NCI-H146 (cell line): Measurements from ENCODE around the gene TJP2.

Source experiments
- DNase-seq: peaks from one replicate; lab custom pipeline; 2025; lab: John Stamatoyannopoulos, UW

TJP2 gene

GRCh38 chr9:69173891-69174615 lies at the start of gene TJP2:
Gene TJP2, plus strand, starts transcription at chr9:69174277. Its CDS starts 96 bp downstream, at chr9:69174373.
- peak; percentile 32 for DNase-seq

DNA sequence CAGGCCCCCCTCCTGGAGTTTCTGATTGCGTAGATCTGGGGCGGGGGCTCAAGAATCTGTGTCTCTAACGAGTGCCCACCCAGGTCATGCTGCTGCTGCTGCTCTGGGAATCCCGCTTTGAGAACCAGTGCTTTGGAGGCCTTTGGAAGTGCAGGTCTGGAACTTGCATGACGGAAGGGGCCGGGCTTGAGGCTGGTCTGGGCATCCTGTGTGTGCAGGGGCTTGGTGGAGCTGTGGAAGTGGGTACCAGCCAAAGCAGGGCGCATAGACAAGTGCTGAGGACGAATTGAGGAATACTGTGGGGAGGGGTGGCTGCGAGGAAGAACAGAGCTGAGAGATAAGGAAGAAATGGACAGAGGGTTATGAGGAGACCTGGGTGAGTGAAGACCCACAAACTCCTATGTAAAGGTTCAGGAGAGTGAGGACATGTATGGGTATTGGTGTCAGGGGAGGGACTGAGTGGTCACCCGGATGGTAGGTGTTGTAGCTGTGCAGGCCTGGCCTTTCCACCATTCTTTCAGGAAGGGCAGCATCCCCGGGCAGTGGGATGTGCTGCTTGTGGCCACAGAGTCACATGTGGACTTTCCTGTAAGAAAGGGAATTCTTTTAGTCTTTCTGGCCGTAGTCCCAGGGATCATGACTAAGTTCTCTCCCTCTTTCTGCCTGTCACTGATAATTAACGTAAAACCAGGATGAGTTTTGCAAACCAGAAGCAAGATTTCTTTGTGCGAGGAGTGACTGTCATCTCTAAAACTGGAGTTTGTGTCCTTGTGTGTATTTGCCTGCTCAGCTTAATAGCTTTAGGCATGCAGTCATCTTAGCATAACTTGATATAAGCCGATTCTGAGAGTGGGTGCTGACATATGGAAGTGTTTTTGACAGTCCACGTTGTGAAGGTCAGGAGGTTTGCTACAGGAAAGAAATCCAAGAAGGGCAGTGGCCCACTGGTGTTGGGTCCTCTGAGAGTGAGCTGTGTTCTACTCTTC lies 43.3 kb upstream of the TJP2 start:
- DNase-seq, result no peak

DNA sequence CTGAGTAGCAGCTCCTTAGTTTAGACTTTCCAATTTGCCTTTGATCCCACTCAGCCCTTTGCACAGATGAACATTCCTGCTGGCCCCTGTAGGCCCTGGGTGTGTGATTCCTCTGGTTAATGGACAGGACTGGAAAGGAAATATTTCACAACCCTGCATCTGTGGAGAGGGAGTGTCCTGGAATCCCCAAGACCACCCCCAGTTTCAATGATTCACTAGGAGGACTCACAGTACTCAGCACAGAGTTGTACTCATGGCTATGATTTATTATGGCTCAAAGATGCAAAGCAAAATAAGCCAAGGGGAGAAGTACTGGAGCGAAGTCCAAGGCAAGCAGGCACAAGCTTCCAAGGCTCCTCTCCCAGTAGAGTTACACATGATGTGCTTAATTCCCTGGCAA lies 42.4 kb upstream of the TJP2 start:
- no peak for DNase-seq

DNA sequence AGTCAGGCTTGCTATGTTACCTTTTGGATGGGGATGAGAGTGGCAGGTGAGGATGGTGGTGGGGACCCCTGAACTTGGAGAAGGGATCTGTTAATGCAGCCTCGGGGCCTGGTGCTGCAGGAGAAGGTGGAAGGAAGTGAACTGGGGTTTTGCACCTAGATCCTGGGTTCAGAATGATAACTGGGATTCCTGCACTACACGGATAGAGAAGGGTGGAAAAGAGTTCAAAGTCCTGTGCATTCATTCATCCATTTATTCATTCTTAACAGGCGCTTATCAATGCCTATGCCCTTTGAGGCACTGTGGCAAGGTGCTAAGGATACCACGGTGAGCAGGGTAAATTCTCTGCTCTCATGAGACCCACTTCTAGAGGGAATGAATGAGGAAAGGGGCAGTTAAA lies 41.7 kb upstream of the TJP2 start:
- no peak for DNase-seq

GRCh38 chr9:69134412-69134811 lies 39.7 kb upstream of the TJP2 start:
- DNase-seq, result peak; percentile 38

DNA sequence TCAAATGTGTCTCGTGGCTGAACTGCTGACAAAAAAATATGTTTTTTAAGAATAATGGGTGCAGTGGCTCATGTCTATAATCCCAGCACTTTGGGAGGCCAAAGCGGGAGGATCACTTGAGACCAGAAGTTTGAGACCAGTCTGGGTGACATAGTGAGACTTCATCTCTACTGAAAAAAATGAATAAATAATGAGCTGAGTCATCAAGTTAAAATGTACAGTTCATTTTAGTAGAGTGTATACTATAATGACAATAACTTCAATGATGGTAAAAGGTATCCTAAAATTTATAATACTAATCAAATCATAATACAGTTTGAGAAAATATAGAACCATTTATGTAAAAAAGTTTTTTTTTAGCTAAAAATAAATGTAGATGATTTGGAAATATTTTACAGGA lies 37.9 kb upstream of the TJP2 start:
- DNase-seq, result no peak

DNA sequence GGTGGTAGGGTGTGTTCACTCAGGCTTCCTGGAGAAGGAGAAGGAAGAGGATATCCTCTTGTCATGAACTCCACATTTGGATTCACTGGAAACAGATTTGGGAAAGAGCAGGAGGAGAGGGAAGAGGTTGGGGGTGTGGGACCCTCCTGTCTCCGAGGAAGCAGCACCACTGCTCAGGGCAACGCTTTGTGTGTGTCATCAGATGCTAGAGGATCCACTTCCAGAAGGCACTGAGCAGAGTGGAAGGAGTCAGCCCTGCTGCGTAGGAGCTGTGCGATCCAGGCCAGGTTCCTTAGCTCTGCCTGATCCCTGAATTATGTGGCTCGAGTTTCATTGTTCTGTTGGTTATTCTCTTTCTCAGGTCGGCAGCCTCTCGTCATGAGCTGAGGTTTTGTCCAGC lies 37.3 kb upstream of the TJP2 start:
- DNase-seq, result no peak

DNA sequence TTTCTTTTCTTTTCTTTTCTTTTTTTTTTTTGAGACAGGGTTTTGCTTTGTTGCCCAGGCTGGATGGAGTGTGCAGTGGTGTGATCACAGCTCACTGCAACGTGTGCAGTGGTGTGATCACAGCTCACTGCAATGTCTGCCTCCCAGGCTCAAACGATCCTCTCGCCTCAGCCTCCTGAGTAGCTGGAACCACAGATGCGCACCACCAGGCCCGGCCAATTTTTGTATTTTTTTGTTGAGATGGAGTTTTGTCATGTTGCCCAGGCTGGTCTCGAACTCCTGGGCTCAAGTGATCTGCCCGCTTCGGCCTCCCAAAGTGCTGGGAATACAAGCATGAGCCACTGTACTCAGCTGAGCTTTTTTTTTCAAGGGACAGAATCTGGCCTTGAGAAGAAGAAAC lies 36.8 kb upstream of the TJP2 start:
- no peak for DNase-seq

GRCh38 chr9:69139596-69139995 lies 34.5 kb upstream of the TJP2 start:
- no peak for DNase-seq

DNA sequence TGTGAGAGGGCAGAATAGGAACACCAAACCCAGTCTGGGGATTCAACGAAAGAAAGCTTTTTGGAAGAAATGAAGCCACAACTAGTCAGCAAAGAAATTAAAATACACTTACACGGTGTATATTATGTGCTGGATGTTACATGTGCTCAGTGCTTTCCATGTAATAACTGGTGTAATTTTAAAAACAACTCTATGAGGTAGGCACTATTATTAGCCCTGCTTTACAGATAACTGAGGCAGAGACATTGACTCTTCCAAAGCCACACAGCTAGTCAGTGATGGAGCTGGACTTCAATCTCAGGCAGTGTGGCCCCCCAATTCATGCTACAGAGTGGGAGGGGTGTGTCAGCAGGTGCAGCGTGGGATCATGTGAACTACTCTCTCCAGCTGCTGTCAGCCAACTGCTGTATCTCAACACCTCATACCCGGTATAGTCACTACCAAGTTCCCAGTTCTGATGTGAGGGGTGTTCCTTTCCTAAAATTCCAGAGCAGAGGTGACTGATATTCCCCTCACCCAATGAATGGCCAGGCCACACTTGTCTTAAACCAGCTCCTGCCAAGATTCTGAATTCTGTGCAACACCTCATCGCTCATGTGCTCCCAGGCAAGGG lies 33.8 kb upstream of the TJP2 start:
- DNase-seq, result no peak

DNA sequence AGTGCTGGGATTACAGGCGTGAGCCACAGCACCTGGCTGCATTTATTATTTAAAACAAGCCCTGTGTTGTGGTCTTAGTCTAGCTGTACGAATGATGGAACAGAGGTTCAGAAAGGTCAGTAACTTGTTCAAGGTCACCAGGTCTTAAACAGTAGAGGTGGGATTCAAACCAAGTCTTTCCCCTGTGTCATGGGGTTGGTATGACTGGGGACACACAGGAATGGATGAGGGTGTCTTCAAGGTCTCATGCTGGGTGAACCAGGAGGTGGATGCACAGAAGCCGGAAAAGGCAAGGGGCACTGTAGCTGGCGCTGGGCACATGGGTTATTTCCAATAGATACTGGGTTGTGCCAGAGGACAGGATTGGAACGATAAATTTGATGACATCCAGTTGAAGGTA lies 32.2 kb upstream of the TJP2 start:
- DNase-seq, result no peak

DNA sequence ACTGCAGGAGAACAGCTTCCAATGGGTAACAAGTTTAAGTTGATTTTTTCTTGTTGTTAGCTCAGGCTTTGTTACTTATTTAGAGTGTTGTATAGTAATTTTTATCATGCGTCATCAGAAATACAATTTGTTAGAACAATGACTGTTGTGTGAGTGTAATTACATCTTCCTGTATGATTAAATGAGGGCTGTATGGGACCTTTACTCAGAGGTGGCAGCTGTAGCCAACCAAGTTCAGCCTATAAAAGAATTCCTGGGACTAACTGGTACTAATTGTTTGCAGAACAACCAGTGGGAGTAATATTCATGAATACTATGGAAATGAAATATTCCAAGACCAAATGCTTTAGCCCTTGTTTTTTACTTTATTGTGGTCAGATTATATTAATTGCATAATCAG lies 30.8 kb upstream of the TJP2 start:
- DNase-seq, result no peak

- no peak for DNase-seq
Measured at GRCh38 chr9:69145144-69145715, 28.8 kb upstream of the TJP2 start.

- no peak for DNase-seq
Measured at GRCh38 chr9:69147041-69147834, 26.8 kb upstream of the TJP2 start.

- DNase-seq, result peak; percentile 37
Measured at GRCh38 chr9:69149321-69149807, 24.7 kb upstream of the TJP2 start.

GRCh38 chr9:69151506-69151905 lies 22.6 kb upstream of the TJP2 start:
- no peak for DNase-seq

DNA sequence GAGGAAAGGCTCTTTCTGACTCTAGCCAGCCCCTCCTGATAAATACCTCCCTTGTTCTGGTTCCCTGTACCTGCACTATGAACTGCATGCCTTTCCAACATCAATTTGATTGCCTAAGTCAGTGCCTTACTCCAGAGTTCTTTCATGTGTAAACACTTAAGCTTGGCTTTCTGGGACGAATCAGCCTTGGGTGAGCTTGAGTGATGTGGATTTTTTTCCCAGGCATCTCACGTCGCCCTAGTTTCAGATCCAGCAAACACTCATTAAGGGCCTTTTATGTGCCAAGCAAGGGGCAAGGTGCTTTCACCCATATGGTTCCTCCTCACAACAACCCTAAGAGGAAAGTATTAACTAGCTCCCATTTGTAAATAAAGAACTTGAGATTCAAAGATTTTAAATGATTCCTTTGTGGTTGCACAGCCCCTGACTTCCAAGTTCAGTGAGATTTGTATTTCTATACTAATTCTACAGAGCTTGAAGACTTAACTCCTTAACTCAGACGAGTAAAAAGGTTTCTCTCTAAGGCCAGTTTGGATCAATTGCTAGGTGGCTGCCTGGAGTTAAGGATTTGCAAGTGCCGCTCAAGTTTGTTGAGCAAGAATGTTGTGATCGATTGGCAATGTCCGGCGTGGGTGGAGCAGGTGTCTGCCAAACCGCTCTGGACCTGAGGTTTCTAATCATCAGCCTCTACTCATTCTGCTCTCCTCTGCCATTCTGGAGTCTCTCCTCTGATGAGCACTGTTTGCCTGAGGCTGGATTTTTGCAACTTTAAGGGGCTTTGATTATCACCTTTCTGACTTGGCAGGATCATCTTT lies 20.2 kb upstream of the TJP2 start:
- no peak for DNase-seq

DNA sequence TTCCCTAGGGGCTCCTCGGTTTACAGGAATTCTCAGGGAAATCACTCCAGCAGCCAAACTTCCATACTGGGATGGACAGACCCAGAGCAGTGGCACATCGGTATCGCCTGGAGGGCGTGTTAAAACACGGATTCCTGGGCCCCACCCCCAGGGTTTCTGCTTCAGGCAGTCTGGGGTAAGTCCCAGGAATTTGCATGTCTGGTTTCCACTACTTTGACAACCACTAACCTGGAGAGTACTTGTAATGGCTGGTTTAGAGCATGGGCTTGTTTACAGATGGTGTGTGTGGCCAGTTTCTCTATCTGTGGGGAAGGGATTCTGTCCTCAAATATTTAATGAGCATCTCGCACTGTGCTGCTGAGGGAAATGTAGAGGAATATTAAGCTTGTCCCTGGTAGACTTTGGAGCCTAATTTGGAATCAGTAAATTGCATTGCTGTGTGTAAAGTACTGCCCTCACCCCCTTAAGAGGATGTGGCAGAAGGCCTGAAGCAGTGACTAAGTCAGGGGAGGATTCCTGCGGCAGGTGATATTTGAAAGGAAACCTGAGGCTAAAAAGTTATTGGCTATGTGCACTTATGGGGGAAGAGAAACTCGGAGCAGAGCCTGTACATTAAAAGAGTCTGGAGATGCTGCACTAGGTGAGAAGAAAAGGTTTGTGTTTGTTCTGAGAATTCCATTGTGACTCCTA lies 18.6 kb upstream of the TJP2 start:
- DNase-seq, result no peak

DNA sequence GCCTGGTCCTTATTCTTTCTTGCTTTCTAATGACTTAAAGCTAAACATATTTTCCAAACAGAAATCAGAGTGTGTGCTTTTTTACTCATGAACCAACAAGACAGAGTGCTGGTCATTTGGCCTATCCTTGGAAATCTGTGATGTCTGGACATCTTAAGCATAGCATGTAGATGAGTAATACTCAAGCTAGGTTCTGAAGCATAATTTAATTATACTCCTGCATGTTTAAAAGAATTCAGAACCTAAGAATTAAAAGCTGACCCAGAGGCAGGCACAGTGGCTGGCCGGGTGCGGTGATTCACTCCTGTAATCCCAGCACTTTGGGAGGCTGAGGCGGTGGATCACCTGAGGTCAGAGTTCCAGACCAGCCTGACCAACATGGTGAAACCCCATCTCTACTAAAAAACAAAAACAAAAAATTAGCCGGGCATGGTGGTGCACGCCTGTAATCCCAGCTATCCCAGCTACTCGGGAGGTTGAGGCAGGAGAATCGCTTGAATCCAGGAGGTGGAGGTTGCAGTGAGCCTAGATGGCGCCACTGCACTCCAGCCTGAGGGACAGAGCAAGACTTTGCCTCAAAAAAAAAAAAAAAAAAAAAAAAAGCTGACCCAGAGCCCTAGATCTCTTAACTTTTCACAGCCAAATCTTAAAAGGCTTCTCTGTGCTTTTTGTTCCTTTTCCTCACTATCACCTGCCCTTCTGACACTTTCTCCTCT lies 16.2 kb upstream of the TJP2 start:
- no peak for DNase-seq
